Right cardiac atrium (tissue), 5 donors: ENCODE results near the gene USH2A. TPM values are rescaled to one million over a fixed set of nuclear protein-coding genes. Genes with fewer than 3 reads are reported as not detected.

Source experiments
- ATAC-seq, 2 donors: fragments of 200-7000 bp; cut with Tn5 transposase; one replicate each; pipeline versions ENCODE4 v1.8.0 to v1.9.1; 2020; ENCODE audit warnings: moderate library complexity in 2 of 2, mild to moderate bottlenecking in 1 of 2
- DNase-seq, 3 donors: peaks; one replicate each; pipeline ENCODE4 v3.0.0-alpha.2; 2020
- H3K27ac ChIP-seq: one replicate; pipeline ENCODE4 v1.5.1; 2013; ENCODE audit warnings: mild to moderate bottlenecking, low read length, control low read depth, moderate library complexity
- H3K27me3 ChIP-seq: one replicate; pipeline ENCODE4 v1.6.1; 2013; ENCODE audit not compliant: control insufficient read depth, insufficient read depth
- H3K4me1 ChIP-seq: one replicate; pipeline ENCODE4 v1.6.1; 2013; ENCODE audit warnings: low read length; ENCODE audit not compliant: control insufficient read depth, insufficient read depth
- H3K4me3 ChIP-seq: one replicate; pipeline ENCODE4 v1.5.1; 2013; ENCODE audit warnings: low read length, control low read depth
- H3K9me3 ChIP-seq: one replicate; pipeline ENCODE4 v1.6.1; 2013; ENCODE audit warnings: low read length; ENCODE audit not compliant: control insufficient read depth
- WGBS: extraction: QIAGEN DNeasy Blood & Tissue Kit; methylation state at CpG from one replicate; pipeline ENCODE4 v1.1.7; 2013; 5-methylcytosine and 5-hydroxymethylcytosine counted together
- intact Hi-C, 4 donors: fragments of 100-400 bp; cut with DNase I; formaldehyde crosslinking; loops; one replicate each; pipeline versions ENCODE4 v1.11.0 to v1.14.0; 2022 to 2023
- polyA plus RNA-seq: library from polyadenylated mRNA; stranded (reverse); fragments of 200-250 nt; gene quantifications from one replicate; pipeline ENCODE4 v1.2.3, GENCODE V29; 2013
- total RNA-seq, 4 donors: library from RNA; stranded (reverse); fragmentation: NEBNext Ultra II Directional; extraction: Animal tissue kit (Norgen Biotek cat#: 25700); gene quantifications; one replicate each; pipeline ENCODE4 v1.2.1, GENCODE V29; 2021
- donor health status: healthy with polysubstance abuse.
- donor health status: DM: no; HTN: yes; CAD: no.
- donor health status: DM: no; HTN: no; CAD: no.
- donor health status: DM: no; HTN: yes; CAD: no; lungs with severe emphysema.
- donor health status: DM: yes; HTN: yes; CAD: no.

Gene USH2A
- total and polyA plus RNA-seq, 5 donors, result 0.29 to 4.8 (median 3.5) TPM

GRCh38 chr1:216201946-216202345, 221.3 kb downstream of the USH2A start:
- Histone ChIP-seq H3K9me3 (no peaks in the 10 kb centered on the region), H3K4me1 (no peaks in the 10 kb centered on the region), H3K4me3 (no peak overlapping the region), H3K27ac (no peak overlapping the region), H3K27me3 (no peaks in the 10 kb centered on the region)
- no peak for ATAC-seq
- WGBS, result 42% methylated on average over 2 of the region's 2 CpGs
- intact Hi-C loops, result no loop called here
- DNase-seq, result no peak

DNA sequence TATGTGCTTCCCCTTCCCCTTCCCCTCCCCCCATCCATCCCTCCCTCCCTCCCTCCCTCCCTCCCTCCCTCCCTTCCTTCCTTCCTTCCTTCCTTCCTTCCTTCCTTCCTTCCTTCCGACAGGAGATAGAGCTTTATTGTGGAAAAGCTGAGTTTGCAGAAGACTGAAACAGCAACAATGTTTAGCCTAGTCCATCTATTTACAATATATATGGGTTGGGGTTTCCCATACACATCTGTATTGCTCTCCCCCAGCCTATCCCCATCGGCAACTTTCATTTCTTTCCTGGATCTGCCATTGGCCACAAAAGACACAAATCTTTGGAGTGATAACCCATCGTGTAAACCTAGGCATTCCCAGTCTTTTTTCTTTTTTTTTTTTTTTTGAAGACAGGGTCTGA, 222.3 kb downstream of the USH2A start:
- Histone ChIP-seq H3K27me3 (no peaks in the 10 kb centered on the region), H3K27ac (no peak overlapping the region), H3K4me1 (no peaks in the 10 kb centered on the region), H3K9me3 (no peaks in the 10 kb centered on the region), H3K4me3 (no peak overlapping the region)
- ATAC-seq, result no peak
- WGBS, result 72% methylated on average over 3 of the region's 3 CpGs
- intact Hi-C loops, result no loop called here
- DNase-seq, result no peak

- ATAC-seq (no peak), DNase-seq (no peak)
- H3K27ac ChIP-seq, result no peak overlapping the region
- no peaks in the 10 kb centered on the region for H3K9me3 ChIP-seq
- H3K4me3 ChIP-seq, result no peak overlapping the region
- intact Hi-C loops, result no loop called here
- H3K27me3 ChIP-seq, result no peaks in the 10 kb centered on the region
- 77% methylated on average over 1 of the region's 1 CpG for WGBS
- H3K4me1 ChIP-seq, result no peaks in the 10 kb centered on the region
Measured at GRCh38 chr1:216194721-216195120, 228.5 kb downstream of the USH2A start.

GRCh38 chr1:216193839-216194443, 229.3 kb downstream of the USH2A start:
- DNase-seq (no peak), ATAC-seq (no peak)
- 80% methylated on average over 7 of the region's 7 CpGs for WGBS
- no peak overlapping the region for H3K4me3 ChIP-seq
- H3K9me3 ChIP-seq, result no peaks in the 10 kb centered on the region
- H3K4me1 ChIP-seq, result no peaks in the 10 kb centered on the region
- H3K27ac ChIP-seq, result no peak overlapping the region
- no peaks in the 10 kb centered on the region for H3K27me3 ChIP-seq
- intact Hi-C loops, result no loop called here

- intact Hi-C loops, result no loop called here
- no peak for ATAC-seq
- Histone ChIP-seq H3K27me3 (no peaks in the 10 kb centered on the region), H3K4me1 (no peaks in the 10 kb centered on the region), H3K9me3 (no peaks in the 10 kb centered on the region), H3K27ac (no peak overlapping the region), H3K4me3 (no peak overlapping the region)
- no peak for DNase-seq
- WGBS, result 64% methylated on average over 4 of the region's 4 CpGs
Measured at GRCh38 chr1:216190438-216190837, 232.8 kb downstream of the USH2A start.

DNA sequence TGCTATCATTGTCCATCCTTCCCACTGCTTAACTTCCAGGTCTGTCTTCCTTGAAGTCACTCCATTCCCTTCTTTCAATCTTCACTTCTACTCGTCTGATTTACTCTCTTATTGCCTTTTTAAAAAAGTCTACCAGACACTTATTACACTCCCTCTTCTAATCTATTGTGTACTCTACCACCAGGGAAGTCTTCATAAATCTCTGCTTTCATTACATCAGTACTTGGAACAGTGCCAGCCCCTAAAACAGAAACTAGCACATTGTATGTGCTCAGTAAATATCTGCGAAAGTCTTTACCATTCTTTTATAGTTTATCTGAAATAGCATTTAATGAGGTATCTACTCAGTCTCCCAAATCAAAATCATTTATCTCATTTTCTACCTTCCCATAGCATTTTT, 236.4 kb downstream of the USH2A start:
- Histone ChIP-seq H3K27me3 (no peaks in the 10 kb centered on the region), H3K9me3 (no peaks in the 10 kb centered on the region), H3K4me1 (no peaks in the 10 kb centered on the region), H3K27ac (no peak overlapping the region), H3K4me3 (no peak overlapping the region)
- DNase-seq (no peak), ATAC-seq (no peak)
- 64% methylated on average over 2 of the region's 2 CpGs for WGBS
- intact Hi-C loops, result no loop called here

- H3K27me3 ChIP-seq, result no peaks in the 10 kb centered on the region
- no peak for ATAC-seq
- WGBS, result 81% methylated on average over 2 of the region's 2 CpGs
- no peaks in the 10 kb centered on the region for H3K4me1 ChIP-seq
- H3K9me3 ChIP-seq, result no peaks in the 10 kb centered on the region
- H3K27ac ChIP-seq, result no peak overlapping the region
- H3K4me3 ChIP-seq, result no peak overlapping the region
- DNase-seq, result no peak
- intact Hi-C loops, result no loop called here
Measured at GRCh38 chr1:216186141-216186540, 237.1 kb downstream of the USH2A start.

DNA sequence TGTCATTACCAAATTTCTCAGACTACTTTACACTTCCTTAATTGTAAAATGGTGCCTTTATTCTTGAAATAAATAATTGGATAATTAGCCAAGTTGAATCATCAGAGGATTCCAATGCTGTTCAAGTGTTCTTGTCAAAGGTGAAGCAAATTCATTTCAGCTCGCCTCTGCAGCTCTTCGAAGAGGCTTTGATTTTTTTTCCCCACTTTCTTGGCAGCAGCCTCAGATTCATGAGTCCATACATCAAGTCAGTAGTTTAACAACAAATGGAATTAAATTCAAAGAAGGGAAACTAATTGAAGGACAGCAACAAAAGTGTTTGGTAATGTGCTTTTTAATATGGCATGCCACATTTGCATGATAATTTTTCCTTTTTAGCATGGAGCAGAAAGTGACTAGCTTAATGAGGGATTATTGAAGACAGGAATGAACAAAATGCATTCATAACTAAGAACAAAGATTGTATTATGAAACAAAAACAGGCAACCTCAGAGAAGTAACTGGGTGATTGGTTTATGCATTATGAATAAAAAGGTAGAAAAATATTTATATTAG, 239.0 kb downstream of the USH2A start:
- no peak for ATAC-seq
- 61% methylated on average over 2 of the region's 2 CpGs for WGBS
- intact Hi-C loops, result no loop called here

GRCh38 chr1:216183454-216183853, 239.8 kb downstream of the USH2A start:
- H3K4me1 ChIP-seq, result no peaks in the 10 kb centered on the region
- ATAC-seq, result no peak
- no peak overlapping the region for H3K27ac ChIP-seq
- no peaks in the 10 kb centered on the region for H3K9me3 ChIP-seq
- WGBS, result 75% methylated on average over 6 of the region's 6 CpGs
- no peak overlapping the region for H3K4me3 ChIP-seq
- intact Hi-C loops, result no loop called here
- no peaks in the 10 kb centered on the region for H3K27me3 ChIP-seq
- no peak for DNase-seq

More for the DNA sequence above, 239.0 kb downstream of the USH2A start:
- H3K9me3 ChIP-seq, result no peaks in the 10 kb centered on the region
- no peak for DNase-seq
- no peaks in the 10 kb centered on the region for H3K27me3 ChIP-seq
- H3K4me1 ChIP-seq, result no peaks in the 10 kb centered on the region
- no peak overlapping the region for H3K4me3 ChIP-seq
- no peak overlapping the region for H3K27ac ChIP-seq

GRCh38 chr1:216183007-216183406, 240.2 kb downstream of the USH2A start:
- intact Hi-C loops, result no loop called here
- WGBS, result 23% methylated on average over 4 of the region's 4 CpGs
- no peak overlapping the region for H3K4me3 ChIP-seq

DNA sequence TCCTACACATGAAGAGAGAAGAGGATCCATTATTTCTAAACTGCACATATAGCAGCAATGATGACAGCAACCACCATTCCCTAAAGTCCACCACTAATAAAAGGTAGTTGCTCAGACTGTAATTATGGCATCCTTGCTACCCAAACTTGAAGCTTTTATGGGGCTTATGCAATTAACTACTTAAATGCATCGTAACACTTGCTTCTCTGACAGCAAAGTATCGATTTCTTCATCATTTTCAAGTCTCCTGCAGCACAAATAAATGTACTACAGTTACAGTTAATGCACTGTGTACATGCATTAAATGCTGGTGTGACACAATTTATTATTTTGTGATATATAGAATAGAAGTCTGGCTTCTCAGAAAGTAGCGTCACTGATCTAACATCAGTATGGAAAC, 241.7 kb downstream of the USH2A start:
- 84% methylated on average over 3 of the region's 3 CpGs for WGBS
- no peak for ATAC-seq

More at GRCh38 chr1:216183007-216183406, 240.2 kb downstream of the USH2A start:
- DNase-seq (no peak), ATAC-seq (no peak)
- Histone ChIP-seq H3K27ac (no peak overlapping the region), H3K4me1 (no peaks in the 10 kb centered on the region), H3K9me3 (no peaks in the 10 kb centered on the region), H3K27me3 (no peaks in the 10 kb centered on the region)

DNA sequence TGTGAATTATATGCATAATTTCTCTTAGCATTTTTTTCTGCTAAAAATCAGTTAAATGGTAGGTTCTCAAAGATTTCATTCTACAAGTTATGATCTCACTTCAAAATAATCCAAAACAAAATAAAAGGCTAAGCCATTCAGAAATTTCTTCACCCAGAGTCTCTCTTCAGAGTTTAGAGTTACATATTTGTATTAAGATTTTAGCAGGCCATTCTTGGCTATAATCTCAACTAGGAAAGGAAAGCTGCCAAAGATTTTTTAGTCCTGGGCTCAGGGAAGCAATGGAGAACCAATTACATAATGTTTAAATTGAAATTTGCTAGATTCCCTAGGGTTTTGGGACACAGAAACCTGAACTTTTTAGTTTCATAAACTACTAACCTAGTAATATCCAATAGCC, 245.0 kb downstream of the USH2A start:
- ATAC-seq, result no peak
- H3K4me3 ChIP-seq, result no peak overlapping the region
- no peak overlapping the region for H3K27ac ChIP-seq
- no peaks in the 10 kb centered on the region for H3K27me3 ChIP-seq
- DNase-seq, result no peak
- intact Hi-C loops, result no loop called here
- no peaks in the 10 kb centered on the region for H3K4me1 ChIP-seq
- no peaks in the 10 kb centered on the region for H3K9me3 ChIP-seq

More for the DNA sequence above, 241.7 kb downstream of the USH2A start:
- no peak overlapping the region for H3K4me3 ChIP-seq
- H3K9me3 ChIP-seq, result no peaks in the 10 kb centered on the region
- intact Hi-C loops, result no loop called here
- H3K4me1 ChIP-seq, result no peaks in the 10 kb centered on the region
- no peak overlapping the region for H3K27ac ChIP-seq
- no peak for DNase-seq
- H3K27me3 ChIP-seq, result no peaks in the 10 kb centered on the region
